GM21390 (cell line): ENCODE results near the gene ARHGAP26.
"Not testable (repeated sequence)": the region's sequence is repeated elsewhere in the genome, so short reads cannot be mapped to it uniquely, and the experiment has no call there.

ENCODE experiments used
- ATAC-seq: cut with Tn5 transposase; IDR thresholded peaks from one replicate; pipeline ENCODE4 v1.9.1; 2021; ENCODE audit not compliant: unreplicated experiment

Gene ARHGAP26

DNA sequence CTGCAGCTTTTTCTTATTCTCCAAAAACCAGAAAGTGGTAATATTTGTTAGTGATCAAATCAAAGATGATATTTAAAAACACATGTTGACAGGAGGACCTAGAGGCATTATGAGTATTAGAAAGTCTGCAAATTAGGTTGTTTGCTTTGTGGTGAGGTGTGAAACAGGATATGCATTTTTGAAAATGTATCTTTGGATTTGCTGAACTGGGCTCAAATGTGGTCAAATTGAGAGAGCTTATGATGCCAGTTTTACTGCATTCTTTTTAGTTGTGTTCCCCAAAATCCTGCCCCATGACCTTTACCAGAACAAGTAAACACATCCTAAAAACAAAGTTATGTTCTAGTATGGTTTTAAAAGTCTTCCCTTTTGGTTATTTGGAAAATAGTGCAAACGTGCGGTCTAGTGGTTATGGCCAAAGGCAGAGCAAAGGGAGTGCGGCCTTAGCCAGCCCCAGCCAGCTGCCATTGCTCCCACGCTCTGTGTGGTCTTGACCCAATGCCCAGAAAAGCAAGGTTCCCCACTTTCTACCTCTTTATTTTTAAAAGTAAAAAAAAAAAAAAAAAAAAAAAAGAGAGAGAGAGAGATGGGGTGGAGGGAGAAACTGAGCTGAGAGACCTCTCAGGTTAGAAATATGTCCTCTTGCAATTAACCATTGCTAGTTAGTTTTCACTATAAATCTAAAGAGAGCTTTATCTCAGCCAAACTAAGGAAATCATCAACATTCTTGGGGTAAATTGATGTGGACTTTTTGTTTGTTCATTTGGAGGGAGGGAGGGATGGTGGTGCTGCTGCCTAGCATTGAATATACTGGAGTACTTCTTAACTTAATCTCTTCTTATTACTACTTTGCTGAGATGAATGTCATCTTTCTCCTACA lies 176.6 kb downstream of the ARHGAP26 start:
- ATAC-seq: no peak

DNA sequence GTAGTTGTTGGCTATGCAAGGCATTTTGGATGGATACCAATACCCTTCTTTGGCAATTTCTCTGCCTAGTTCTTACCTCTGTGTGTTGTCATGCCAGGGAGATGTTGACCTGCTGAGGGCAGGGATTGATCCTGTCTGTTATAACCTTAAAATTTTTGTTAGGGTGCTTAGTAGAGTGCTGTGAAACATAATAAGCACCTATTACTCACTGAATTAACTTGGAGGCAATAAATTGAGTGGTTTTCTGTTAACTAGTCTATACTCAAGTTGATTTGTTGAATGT lies 177.2 kb downstream of the ARHGAP26 start:
- ATAC-seq: no peak

DNA sequence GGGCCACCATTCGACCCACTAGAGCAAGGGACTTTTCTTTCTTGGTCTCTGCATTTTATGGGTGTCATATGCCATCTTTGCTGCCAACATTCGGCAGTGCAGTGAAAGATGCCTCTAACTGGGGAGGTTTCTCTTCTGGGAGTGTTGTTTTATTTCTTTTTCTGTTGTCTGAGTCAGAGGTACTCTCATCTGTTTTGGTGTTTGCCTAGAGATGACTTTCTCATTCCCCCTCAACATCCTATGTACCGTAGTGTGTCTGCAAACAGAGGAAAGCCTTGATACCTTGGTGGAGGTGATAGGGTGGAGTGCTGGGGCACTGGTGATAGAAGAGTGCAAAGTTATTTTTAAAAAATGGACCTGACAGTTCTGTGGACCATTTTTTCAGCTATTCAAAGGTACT lies 182.1 kb downstream of the ARHGAP26 start:
- no peak for ATAC-seq

DNA sequence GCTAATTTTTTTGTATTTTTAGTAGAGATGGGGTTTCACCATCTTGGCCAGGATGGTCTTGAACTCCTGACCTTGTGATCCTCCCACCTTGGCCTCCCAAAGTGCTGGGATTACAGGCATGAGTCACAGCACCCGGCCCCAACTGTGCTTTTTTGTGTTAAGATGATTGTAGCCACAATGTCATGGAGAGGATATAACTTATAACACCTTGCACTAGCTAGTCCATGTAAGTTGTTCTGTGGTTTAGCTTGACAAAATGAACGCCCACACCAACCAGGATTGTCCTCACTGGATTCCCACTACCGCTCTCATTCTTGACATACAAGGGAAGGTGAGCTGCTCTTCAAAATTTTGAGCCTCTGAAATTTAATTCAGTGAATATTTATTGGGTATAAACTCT lies 182.7 kb downstream of the ARHGAP26 start:
- ATAC-seq: not testable (repeated sequence)

DNA sequence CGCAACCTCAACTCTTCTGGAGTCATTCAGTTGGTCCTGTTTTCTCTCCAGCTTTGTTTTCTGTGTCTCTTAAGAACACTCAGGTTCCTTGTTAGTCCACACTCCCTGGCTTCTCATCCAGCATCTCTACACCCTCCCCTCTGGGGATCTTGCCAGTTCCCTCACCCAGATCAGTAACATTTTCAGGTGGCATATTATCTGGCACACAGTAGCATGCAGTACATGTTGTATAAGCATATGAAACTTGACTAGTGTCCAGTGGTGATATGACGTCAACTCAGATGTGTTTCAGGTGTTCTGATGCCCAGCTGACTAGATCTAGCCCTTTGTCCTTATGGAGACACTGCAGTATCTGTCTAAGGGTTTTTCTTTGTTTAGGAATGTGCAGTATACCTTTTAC lies 184.3 kb downstream of the ARHGAP26 start:
- ATAC-seq: no peak

DNA sequence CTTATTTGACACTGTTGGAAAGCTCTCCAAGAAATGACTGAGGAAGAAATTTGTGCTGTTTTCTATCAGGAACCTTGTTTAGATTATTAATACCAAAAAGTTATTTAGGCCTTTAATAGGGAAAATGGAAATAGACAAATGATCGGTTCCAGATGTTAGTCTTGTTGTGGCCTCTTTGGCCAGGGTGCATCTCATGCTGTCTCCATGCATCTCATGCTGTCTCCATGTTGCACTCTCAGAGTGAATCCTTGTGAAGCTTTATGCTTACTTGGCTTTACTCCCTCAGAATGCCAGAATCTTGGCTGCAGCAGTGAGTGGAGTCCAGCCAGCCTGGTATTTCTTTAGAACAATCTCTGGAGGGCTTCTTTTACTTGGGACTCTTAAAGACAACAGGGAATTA lies 185.5 kb downstream of the ARHGAP26 start:
- no peak for ATAC-seq

DNA sequence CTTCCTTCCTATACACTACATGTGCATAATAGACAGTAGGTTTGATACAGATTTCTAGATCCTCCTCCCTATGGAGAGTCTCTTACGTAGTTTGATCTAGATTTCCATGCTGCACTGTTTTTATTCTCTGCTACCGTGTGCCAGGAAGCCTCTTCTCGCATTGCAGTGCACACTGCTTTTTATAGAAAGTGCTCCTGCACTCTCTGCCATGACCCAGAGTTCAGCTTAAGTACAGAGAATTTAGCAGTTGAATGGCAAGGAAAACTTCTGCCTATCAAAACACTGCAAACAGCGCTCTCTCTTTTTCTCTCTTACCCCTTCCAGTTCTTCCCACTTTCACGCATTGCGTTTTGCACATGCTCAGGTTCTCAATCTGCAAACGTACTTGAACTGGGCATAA lies 187.4 kb downstream of the ARHGAP26 start:
- ATAC-seq: no peak

DNA sequence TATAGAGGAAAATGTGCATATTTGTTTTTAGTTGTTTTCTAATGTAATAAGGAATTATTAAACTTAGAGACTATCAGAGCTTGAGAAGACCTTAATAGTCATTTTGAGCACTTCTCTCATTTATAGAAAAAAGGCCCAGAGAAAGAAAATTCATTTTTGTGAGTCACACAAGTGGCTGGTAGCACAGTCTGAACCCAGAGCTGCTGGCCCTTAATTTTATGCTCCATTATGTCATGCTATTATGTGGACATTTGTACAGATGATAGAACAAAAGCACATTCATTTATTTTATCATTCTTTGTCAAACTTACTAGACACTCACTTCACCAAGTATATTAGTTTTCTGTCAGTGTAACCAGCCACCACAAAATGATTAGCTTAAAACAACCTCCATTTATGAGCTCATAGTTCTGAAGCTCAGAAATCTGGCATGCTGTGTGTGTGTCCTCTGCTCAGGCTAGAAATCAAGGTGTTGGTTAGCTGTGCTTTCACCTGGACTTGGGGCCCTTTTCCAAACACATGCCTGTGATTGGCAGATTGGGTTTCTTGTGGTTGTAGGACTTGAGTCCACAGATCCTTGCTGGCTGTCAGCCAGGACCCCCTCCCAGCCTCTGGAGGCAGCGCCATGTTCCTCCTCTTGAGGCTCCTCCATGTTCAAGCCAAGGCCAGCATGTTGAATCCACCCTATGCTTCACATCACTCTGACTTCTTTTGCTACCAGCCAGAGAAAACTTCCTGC lies 188.9 kb downstream of the ARHGAP26 start:
- ATAC-seq: no peak

DNA sequence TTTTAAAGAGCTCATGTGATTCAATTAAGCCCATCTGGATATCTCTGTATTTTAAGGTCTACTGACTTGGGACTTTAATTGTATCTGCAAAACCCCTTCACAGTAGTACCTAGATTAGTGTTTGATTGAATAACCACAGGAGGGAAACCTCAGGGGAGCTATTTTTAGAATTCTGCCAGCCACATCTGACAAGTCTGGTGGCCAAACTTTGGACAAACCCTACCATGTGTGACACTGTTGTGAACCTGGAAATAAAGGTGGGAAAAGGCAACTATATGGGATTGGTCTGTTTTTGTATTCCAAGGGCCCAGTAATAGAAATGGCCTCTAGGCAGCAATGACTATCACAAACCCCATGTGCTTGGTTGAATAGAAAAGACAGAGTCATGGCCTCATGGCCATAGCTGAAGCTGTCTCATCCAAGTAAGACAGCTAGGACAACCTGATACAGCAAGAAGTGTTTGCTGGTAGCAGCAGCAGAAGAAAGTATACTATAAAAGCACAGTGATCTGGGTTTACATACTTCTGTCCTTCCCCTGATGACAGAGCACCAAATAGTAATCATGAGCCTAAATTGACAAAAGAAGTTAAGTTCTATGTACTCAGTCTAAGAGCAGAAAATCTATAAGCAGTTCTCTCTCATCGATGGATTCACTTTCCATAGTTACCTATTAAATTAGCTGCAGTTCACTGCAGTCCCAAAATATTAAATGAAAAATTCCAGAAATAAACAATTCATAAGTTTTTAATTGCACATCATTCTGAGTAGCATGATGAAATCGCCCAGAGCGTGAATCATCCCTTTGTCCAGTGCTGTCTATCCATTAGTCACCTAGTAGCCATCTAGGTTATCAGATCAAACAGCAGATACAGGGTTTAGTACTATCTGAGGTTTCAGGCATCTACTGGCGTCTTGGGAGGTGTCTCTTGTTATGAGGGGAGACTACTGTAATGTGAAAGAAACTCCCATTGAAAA lies 189.8 kb downstream of the ARHGAP26 start:
- ATAC-seq: no peak

DNA sequence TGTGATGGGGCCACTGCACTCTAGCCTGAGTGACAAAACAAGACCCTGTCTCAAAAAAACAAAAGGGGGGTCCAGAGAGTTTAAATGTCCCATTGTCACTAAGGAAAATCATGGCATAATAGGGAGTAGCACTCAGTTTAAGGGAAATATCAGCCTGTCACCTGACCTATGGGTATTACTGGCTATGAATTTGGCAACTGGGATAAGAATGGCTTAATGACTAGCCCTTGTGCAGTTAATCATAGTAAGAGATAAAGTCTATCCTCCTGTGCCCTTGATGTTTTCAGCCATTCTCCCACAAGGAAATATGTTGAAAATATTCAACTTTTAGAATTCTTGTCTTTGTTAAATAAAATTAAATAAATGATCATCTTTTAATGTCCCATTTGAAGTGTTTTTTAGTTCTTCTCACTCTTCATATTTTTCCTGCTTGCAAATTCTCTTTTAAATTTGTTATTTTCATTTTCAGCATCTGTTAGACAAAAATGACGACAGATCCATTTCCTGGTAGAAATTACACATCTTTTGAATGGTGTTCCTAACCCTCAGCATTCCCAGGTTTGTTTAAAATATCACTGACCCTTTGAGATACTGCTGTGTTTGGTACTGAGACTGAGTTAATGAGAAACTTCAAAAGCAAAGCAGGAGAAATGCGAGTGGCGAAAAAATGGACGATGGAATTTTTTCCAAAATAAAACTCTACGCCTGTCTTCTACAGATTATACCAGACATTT lies 191.4 kb downstream of the ARHGAP26 start:
- no peak for ATAC-seq

DNA sequence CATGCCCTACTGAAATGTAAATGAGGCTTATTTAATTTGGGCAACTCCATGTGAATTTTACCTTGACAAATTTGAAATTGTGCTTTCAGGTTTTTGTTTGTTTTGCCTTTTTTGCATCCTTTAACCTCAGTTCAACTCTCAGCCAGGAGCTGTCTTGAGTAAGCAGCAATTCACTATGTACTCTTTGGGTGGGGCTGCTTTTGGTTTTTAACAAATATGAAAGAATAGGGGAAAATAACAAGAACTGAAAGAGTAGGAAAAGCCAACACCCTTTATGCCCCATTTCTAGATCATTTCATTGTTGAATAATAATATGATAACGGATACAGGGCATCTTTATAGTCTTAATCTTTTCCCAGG lies 192.0 kb downstream of the ARHGAP26 start:
- ATAC-seq: no peak

DNA sequence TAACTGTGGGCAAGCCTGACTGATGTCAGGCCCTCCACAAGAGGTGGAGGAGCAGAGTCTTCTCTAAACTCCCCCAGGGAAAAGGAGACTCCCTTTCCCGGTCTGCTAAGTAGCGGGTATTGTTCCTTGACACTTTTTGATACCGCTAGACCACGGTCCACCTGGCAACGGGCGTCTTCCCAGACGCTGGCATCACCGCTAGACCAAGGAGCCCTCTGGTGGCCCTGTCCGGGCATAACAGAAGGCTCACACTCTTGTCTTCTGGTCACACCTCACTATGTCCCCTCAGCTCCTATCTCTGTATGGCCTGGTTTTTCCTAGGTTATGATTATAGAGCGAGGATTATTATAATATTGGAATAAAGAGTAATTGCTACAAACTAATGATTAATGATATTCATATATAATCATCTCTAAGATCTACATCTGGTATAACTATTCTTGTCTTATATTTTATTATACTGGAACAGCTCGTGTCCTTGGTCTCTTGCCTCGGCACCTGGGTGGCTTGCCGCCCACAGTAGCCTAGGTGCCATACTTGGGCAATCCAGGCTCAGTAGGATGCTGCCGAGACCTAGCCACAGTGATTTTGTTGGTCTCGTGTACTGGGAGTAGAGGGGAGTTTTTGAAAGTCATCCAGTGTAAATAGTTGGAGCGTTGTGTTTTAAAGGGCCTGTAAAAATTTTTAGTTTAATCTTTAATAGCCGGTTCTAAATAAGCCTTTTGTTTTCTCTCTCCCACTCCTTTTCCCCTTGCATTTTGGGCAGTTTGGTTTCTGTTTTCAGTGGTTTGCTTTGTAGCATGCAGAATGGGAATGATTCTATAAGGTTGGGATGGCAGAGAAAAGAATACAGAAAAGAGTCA lies 195.3 kb downstream of the ARHGAP26 start:
- not testable (repeated sequence) for ATAC-seq

DNA sequence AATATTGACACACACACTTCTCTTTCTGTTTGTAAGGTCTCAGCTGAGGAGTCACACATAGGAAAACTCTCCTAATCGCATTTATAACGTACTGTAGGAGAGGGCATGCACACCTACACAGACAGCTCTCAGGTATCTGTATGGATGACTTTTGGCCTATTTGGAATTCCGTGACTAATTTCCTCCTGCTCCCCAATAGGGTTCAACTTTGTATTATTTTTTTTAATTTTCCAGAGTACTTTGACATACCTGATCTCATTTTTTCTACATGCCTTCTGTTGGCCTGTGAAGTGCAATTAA lies 195.9 kb downstream of the ARHGAP26 start:
- ATAC-seq: no peak

DNA sequence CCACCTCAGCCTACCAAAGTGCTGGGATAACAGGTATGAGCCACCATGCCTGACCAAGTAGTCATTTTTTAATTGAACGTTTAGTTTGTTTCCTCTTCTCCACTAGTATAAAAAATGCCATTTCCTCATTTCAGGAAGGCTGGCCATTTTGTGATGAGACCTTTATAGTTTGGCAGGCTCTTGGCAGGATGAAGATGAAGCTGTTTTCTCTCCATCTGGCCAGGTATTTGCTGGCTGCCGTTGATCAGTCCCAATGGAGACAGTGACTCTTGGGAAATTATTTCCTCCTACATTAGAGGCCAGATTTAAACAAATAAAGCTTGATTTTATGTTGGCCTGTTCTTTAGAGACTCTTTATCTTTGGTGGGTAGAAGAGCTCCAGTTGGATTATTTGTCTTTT lies 199.0 kb downstream of the ARHGAP26 start:
- no peak for ATAC-seq

DNA sequence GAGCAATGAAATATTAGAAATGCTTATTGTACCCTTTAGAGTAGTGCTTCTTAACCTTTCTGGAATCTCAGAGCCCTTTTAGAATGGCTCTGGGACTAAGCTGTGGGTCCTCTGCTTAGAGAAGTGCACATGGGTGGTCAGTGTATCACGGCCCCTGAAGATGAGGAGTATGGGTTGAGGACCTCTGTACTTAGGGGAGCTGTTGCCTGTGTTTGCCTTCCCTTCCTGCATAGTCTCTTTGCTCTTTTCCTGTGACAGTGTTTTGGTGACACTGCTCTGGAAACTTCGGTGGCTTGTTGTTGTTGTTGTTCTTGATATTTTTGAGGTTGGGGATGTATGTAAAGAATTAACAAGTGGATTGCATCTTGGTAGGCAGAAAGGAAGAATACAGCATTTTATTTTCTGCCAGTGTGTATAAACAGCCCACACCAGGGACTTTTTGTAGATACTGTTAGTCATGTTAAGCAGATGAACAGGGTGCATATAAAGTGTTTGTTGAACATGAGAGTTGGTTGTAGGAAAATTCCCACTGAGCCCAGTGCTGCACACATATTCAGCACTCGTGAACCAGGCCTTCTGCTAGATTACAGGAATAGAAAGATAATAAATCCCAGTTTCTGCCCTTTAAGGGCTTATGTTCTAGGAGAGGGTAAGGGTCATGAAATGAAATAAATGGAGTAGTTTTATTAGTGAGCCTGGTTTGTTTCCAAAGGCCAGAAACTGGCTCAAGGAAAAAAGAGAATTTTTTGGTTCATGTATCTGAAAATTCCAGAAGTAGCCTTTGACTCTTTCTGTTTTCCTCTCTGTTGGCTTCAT lies 199.7 kb downstream of the ARHGAP26 start:
- no peak for ATAC-seq

DNA sequence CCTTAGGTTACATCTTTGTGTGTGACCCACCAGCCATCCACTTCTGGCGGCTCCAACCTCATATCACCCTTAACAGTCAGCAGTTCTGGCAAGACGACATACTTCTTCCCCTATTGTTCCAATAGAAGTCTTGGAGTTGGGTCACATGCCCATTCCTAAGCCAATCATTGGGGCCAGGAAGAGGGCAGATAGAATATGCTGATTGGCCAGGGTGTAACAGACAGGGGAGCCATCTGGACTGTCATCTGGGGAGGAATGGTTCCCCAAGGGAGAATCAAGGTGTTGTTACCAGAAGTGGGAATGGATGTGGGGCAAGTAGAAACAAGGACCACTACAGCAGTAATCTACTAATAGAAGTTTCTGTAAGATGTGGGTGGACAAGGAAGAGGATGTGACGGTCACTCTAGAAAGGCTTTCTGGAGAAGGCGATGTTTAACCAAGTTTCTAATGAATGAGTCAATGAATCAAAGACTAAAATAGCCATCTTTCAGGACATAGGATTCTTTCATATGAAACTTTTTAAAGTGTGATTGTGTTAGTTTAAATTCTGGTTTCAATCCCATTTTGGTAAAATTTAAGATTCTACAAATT lies 200.4 kb downstream of the ARHGAP26 start:
- no peak for ATAC-seq

DNA sequence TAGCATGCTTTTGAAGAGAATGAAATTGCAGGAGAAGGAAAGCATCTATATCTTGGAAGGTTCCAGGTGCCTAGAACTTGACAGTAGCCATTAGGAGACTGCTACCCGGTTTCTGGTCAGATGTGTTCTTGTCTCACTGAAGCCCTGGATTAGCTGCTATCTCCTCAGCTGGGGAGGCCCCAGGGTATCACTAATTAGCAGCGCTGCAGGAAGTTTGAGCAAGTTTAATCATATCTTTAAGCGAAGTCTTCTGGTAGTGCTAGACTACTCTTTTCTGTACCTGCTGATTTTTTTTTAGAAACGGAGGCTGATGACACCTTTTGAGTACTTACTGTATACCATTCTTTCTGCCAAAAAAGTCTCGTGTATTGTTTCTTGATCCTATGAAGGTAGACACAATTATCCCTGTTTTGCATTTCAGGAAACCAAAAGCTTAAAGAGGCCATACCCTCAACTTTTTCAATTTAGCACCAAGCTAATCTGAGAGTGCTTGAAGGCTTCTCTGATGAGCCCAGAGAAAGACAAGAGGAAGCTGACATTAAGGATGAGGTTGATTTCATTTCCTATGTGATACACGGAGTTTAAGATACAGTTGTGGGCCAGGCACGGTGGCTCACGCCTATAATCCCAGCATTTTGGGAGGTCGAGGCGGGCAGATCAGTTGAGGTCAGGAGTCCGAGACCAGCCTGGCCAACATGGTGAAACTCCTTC lies 201.3 kb downstream of the ARHGAP26 start:
- ATAC-seq: no peak

DNA sequence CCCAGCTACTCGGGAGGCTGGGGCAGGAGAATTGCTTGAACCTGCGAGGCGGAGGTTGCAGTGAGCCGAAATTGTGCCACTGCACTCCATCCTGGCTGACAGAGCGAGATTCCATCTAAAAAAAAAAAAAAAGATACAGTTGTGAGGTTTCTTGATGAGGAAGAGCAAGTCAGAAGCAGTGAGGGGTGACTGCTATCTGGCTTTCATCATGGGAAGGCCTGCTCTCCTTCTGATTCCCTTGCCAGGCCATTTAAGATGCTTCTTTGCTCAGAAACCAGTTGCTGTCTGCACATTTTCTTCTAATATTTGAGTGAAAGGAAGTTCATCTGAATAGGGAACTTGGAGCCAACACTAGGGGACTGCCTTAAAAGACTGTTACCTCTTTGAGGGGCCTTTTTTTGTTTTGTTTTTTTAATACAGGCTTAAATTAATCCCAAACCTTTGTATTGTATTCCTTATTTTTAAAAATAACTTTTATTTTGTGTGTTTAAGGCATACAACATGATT lies 201.9 kb downstream of the ARHGAP26 start:
- ATAC-seq: no peak
